Endothelial cell of umbilical vein (primary cell): ENCODE measurements around the gene B3GALT4.

ENCODE experiments used
- TF ChIP-seq, protein P1 (sequence below), 2 donors: IDR thresholded peaks; 1 replicate in 1 of 2; 2 replicates in 1 of 2; pipeline ENCODE4 v1.5.1; 2011; ENCODE audit warnings: low read length in 2 of 2, mild to moderate bottlenecking in 2 of 2, moderate library complexity in 2 of 2, control low read depth in 1 of 2, inconsistent platforms in 1 of 2, low read depth in 1 of 2; ENCODE audit not compliant: insufficient read depth in 1 of 2; ENCODE audit errors: extremely low read depth in 1 of 2
- TF ChIP-seq, protein P2 (sequence below): IDR thresholded peaks from 2 replicates; pipeline ENCODE4 v1.6.1; 2011; ENCODE audit not compliant: insufficient read depth, insufficient read length

DNA sequence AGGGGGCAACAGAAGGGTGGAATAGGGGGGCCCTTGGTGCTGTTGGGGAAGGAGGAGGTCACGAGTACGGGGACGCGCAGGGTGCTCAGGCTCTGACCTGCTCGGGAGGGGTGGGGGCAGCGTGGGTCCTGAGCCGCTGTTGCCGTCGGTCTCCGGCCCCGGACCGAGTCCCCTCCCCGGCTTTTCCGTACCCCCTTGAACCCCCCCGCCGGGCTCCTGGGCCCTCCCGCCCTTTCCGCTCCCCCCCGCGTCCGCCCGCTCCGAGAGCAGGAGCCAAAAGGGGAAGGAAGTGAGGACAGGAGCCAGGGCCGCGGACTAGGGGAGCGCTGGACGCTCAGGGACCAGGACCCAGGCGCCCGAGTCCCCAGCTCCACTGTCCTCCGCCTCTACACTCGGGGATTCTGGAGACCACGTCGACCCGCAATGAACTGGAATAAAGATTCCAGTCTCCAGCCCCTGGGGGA is 21.9 kb downstream of the B3GALT4 start, which contains the start of gene RGL2:
- TF ChIP-seq, protein P1, sequence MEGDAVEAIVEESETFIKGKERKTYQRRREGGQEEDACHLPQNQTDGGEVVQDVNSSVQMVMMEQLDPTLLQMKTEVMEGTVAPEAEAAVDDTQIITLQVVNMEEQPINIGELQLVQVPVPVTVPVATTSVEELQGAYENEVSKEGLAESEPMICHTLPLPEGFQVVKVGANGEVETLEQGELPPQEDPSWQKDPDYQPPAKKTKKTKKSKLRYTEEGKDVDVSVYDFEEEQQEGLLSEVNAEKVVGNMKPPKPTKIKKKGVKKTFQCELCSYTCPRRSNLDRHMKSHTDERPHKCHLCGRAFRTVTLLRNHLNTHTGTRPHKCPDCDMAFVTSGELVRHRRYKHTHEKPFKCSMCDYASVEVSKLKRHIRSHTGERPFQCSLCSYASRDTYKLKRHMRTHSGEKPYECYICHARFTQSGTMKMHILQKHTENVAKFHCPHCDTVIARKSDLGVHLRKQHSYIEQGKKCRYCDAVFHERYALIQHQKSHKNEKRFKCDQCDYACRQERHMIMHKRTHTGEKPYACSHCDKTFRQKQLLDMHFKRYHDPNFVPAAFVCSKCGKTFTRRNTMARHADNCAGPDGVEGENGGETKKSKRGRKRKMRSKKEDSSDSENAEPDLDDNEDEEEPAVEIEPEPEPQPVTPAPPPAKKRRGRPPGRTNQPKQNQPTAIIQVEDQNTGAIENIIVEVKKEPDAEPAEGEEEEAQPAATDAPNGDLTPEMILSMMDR (IDR thresholded peaks at IDR 0.05; ENCODE audit: extremely low read depth in 1 of 2, insufficient read depth in 1 of 2, low read depth in 1 of 2, low read length in 2 of 2) = no peak
- TF ChIP-seq, protein P2, sequence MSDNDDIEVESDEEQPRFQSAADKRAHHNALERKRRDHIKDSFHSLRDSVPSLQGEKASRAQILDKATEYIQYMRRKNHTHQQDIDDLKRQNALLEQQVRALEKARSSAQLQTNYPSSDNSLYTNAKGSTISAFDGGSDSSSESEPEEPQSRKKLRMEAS = no peak
